Keratinocyte (primary cell): ENCODE data around the gene NCAPG. TPM values are rescaled to one million over a fixed set of nuclear protein-coding genes. Genes with fewer than 3 reads are reported as not detected.

ENCODE experiments used
- DNase-seq: peaks from one replicate; pipeline ENCODE4 v3.0.0-alpha.2; 2011; ENCODE audit warnings: low read depth, missing footprints, low spot score
- FAIRE-seq: peaks from 2 replicates; lab custom pipeline; 2011; peaks lifted over from hg19 to GRCh38; lab: Jason Lieb, UNC
- H2AFZ ChIP-seq: 2 replicates; pipeline ENCODE4 v1.6.0; 2012; ENCODE audit warnings: low read length, control low read depth, inconsistent platforms; ENCODE audit not compliant: control insufficient read depth
- H3K27ac ChIP-seq: 2 replicates; pipeline ENCODE4 v1.5.1; 2011; ENCODE audit warnings: low read length; ENCODE audit not compliant: control insufficient read depth, insufficient read depth
- H3K27me3 ChIP-seq: 3 replicates; pipeline ENCODE4 v1.6.0; 2011; ENCODE audit warnings: low read length; ENCODE audit not compliant: control insufficient read depth, insufficient read depth; ENCODE audit errors: extremely low read depth
- H3K36me3 ChIP-seq, 2 experiments: 2 replicates in 1 of 2; 3 replicates in 1 of 2; pipeline ENCODE4 v1.5.1; 2011; ENCODE audit warnings: low read length in 2 of 2, mild to moderate bottlenecking in 1 of 2; ENCODE audit not compliant: control insufficient read depth in 2 of 2, insufficient read depth in 2 of 2; ENCODE audit errors: extremely low read depth in 1 of 2
- H3K4me1 ChIP-seq: 3 replicates; pipeline ENCODE4 v1.5.1; 2011; ENCODE audit warnings: low read length; ENCODE audit not compliant: control insufficient read depth, insufficient read depth; ENCODE audit errors: extremely low read depth
- H3K4me2 ChIP-seq: 3 replicates; pipeline ENCODE4 v1.6.0; 2011; ENCODE audit warnings: low read depth, low read length; ENCODE audit not compliant: control insufficient read depth, insufficient read depth; ENCODE audit errors: extremely low read depth
- H3K4me3 ChIP-seq, 3 experiments: fragments of 200-600 bp in 1 of 3; sonication (generic) in 1 of 3; 2 replicates in 2 of 3; 3 replicates in 1 of 3; pipeline ENCODE4 v1.5.1; 2011 to 2016; ENCODE audit warnings: low read length in 3 of 3, mild to moderate bottlenecking in 3 of 3, control low read depth in 2 of 3, inconsistent platforms in 1 of 3, low read depth in 1 of 3, mixed read lengths in 1 of 3, mixed run types in 1 of 3, moderate library complexity in 1 of 3; ENCODE audit not compliant: control insufficient read depth in 2 of 3, insufficient read depth in 2 of 3; ENCODE audit errors: extremely low read depth in 1 of 3
- H3K79me2 ChIP-seq: 2 replicates; pipeline ENCODE4 v1.6.0; 2012; ENCODE audit warnings: low read length; ENCODE audit not compliant: control insufficient read depth, insufficient read depth
- H3K9ac ChIP-seq: 3 replicates; pipeline ENCODE4 v1.6.0; 2011; ENCODE audit warnings: low read length; ENCODE audit not compliant: control insufficient read depth, insufficient read depth; ENCODE audit errors: extremely low read depth
- H3K9me1 ChIP-seq: 3 replicates; pipeline ENCODE4 v1.6.0; 2011; ENCODE audit warnings: low read length; ENCODE audit not compliant: control insufficient read depth, insufficient read depth; ENCODE audit errors: extremely low read depth
- H3K9me3 ChIP-seq: 2 replicates; pipeline ENCODE4 v1.5.1; 2012; ENCODE audit warnings: low read depth, low read length; ENCODE audit not compliant: control insufficient read depth
- H4K20me1 ChIP-seq: 3 replicates; pipeline ENCODE4 v1.6.0; 2011; ENCODE audit warnings: low read length; ENCODE audit not compliant: control insufficient read depth, insufficient read depth; ENCODE audit errors: extremely low read depth
- EZH2 ChIP-seq: IDR thresholded peaks from one replicate; pipeline ENCODE4 v1.6.1; 2012; ENCODE audit warnings: inconsistent platforms, mild to moderate bottlenecking, low read length, moderate library complexity
- dilution Hi-C: fragments of 300-500 bp; cut with MboI; formaldehyde crosslinking; loops from one replicate; pipeline ENCODE4 v1.7.0; 2020; ENCODE audit warnings: low sequenced_read_pairs; ENCODE audit not compliant: extremely low pct_ligation_motif_present
- polyA plus RNA-seq, 5 experiments: library from polyadenylated mRNA; depleted of rRNA in 3 of 5; stranded (reverse) in 3 of 5; stranded (forward) in 1 of 5; unstranded in 1 of 5; fragments of >200 nt; gene quantifications; 1 replicate in 1 of 5; 2 replicates in 3 of 5; 3 replicates in 1 of 5; pipeline versions ENCODE4 v1.2.1 to v1.2.3, GENCODE V29; 2011 to 2012; ENCODE audit warnings: missing spikeins in 2 of 5, low read depth in 1 of 5, low replicate concordance in 1 of 5
- TF ChIP-seq, protein P1 (sequence below), 3 experiments: IDR thresholded peaks in 1 of 3; conservative IDR thresholded peaks in 1 of 3; optimal IDR thresholded peaks in 1 of 3; 2 replicates in 2 of 3; 3 replicates in 1 of 3; pipeline versions ENCODE3 to v1.5.1; 2011; ENCODE audit warnings: low read length in 3 of 3, mild to moderate bottlenecking in 3 of 3, moderate library complexity in 2 of 3, control low read depth in 1 of 3, inconsistent platforms in 1 of 3; ENCODE audit not compliant: insufficient read depth in 2 of 3; ENCODE audit errors: extremely low read depth in 1 of 3

NCAPG gene
- polyA plus RNA-seq, 1 donor (not counting 4 experiments of a cell fraction or from before 2014, with no cell fraction given) = 18.0 TPM

DNA sequence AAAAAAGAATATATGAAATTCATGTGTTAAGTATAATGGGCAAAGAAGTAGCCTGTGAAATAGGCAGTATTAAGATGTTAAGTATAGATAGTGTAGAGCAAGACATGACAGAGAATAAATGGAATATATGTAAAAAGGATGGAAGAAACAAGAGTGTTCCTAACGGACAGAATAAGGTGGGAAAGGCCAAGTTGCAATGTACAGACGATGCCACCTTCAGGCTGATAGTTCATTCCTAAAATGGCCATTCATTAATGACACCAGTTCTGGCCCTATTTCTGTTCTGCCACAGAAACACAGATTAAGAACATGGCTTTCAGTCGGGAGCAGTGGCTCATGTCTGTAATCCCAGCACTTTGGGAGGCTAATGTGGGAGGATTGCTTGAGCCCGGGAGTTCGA is 24.9 kb upstream of the NCAPG start:
- no peaks in the 10 kb centered on the region for H4K20me1 ChIP-seq
- H3K79me2 ChIP-seq = no peaks in the 10 kb centered on the region
- no peak overlapping the region for H3K27ac ChIP-seq
- no peaks in the 10 kb centered on the region for H3K9me3 ChIP-seq
- dilution Hi-C loops = no loop called here
- no peak overlapping the region for H3K4me3 ChIP-seq
- DNase-seq = no peak
- TF ChIP-seq, protein P1, sequence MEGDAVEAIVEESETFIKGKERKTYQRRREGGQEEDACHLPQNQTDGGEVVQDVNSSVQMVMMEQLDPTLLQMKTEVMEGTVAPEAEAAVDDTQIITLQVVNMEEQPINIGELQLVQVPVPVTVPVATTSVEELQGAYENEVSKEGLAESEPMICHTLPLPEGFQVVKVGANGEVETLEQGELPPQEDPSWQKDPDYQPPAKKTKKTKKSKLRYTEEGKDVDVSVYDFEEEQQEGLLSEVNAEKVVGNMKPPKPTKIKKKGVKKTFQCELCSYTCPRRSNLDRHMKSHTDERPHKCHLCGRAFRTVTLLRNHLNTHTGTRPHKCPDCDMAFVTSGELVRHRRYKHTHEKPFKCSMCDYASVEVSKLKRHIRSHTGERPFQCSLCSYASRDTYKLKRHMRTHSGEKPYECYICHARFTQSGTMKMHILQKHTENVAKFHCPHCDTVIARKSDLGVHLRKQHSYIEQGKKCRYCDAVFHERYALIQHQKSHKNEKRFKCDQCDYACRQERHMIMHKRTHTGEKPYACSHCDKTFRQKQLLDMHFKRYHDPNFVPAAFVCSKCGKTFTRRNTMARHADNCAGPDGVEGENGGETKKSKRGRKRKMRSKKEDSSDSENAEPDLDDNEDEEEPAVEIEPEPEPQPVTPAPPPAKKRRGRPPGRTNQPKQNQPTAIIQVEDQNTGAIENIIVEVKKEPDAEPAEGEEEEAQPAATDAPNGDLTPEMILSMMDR (optimal IDR thresholded peaks at IDR 0.05 in 1 of 3, IDR thresholded peaks at IDR 0.05 in 1 of 3, conservative IDR thresholded peaks at IDR 0.05 in 1 of 3; ENCODE audit: extremely low read depth in 1 of 3, insufficient read depth in 2 of 3, low read length in 3 of 3) = peak in 1 of 3 experiments; percentile 53
- TF ChIP-seq EZH2 = no peak
- peaks cover 14% of the 10 kb centered on the region for H3K27me3 ChIP-seq
- no peak overlapping the region for H3K4me2 ChIP-seq
- H2AFZ ChIP-seq = no peak overlapping the region
- no peak overlapping the region for H3K9ac ChIP-seq
- peak; percentile 71 for FAIRE-seq
- no peaks in the 10 kb centered on the region for H3K9me1 ChIP-seq
- H3K36me3 ChIP-seq = no peaks in the 10 kb centered on the region
- H3K4me1 ChIP-seq = peaks cover 24% of the 10 kb centered on the region

DNA sequence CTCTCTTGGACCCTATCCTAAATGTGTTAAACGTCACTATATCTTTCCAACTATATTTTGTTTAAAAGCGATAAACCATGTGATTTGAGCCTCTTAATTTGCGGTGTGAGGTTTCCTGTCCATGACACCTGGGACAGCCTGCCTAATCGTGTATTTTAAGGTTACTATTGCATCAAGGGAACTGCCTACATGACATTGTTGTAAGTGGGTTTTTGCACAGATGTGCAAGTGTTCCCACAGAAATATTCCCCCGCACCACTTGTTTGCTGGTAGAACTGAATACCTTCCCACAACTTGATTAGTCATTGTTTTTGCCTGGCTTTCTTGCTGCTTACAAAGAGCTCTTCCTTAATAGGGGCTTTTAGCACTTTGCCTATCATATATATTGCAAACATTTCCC is 24.2 kb upstream of the NCAPG start:
- no peaks in the 10 kb centered on the region for H4K20me1 ChIP-seq
- DNase-seq = no peak

More for the DNA sequence above, 24.2 kb upstream of the NCAPG start:
- H3K4me1 ChIP-seq = peaks cover 21% of the 10 kb centered on the region
- no peak overlapping the region for H3K27ac ChIP-seq
- dilution Hi-C loops = no loop called here
- no peaks in the 10 kb centered on the region for H3K9me1 ChIP-seq
- peak overlapping the region; percentile 45 for H3K4me2 ChIP-seq
- no peak overlapping the region for H2AFZ ChIP-seq
- H3K4me3 ChIP-seq = peak overlapping the region in 1 of 3 experiments; percentile 26
- H3K27me3 ChIP-seq = peaks cover 6% of the 10 kb centered on the region
- H3K9me3 ChIP-seq = no peaks in the 10 kb centered on the region
- no peaks in the 10 kb centered on the region for H3K79me2 ChIP-seq
- no peaks in the 10 kb centered on the region for H3K36me3 ChIP-seq
- H3K9ac ChIP-seq = no peak overlapping the region
- TF ChIP-seq EZH2 = no peak
- TF ChIP-seq, protein P1 (optimal IDR thresholded peaks at IDR 0.05 in 1 of 3, IDR thresholded peaks at IDR 0.05 in 1 of 3, conservative IDR thresholded peaks at IDR 0.05 in 1 of 3; ENCODE audit: extremely low read depth in 1 of 3, insufficient read depth in 2 of 3, low read length in 3 of 3) = no peak
- no peak for FAIRE-seq
